Measurements from ENCODE around the gene CLTC. TPM values are rescaled to one million over a fixed set of nuclear protein-coding genes. Genes with fewer than 3 reads are reported as not detected.
A peak's percentile ranks its signal among the peaks of the same experiment; 100 is the strongest.

CLTC gene
- total and polyA plus RNA-seq, 3 experiments from 2014 or later: 41.1 to 183 (median 177) TPM

GRCh38 chr17:59734226-59734625, 114.5 kb downstream of the CLTC start:
- CTCF ChIA-PET: no interaction called here
- no peaks in the 10 kb centered on the region for H3K9me3 ChIP-seq (ENCODE audit: low read length)
- H3K4me1 ChIP-seq (ENCODE audit: insufficient read depth, low read length): no peaks in the 10 kb centered on the region
- H3K36me3 Mint-ChIP-seq: peaks cover 3 to 47% (median 6%) of the 10 kb centered on the region in 3 donors
- H3K27ac Mint-ChIP-seq: no peak overlapping the region
- H3K36me3 ChIP-seq (ENCODE audit: insufficient read depth, low read length): peaks cover 6% of the 10 kb centered on the region
- POLR2A ChIA-PET: no interaction called here
- no peak for DNase-seq
- no peaks in the 10 kb centered on the region for H3K27me3 Mint-ChIP-seq
- no peak overlapping the region for H3K4me3 ChIP-seq (ENCODE audit: low read length)
- peaks cover 9 to 15% (median 14%) of the 10 kb centered on the region in 3 donors for H3K4me1 Mint-ChIP-seq
- H3K27ac ChIP-seq (ENCODE audit: low read depth, low read length): no peak overlapping the region
- H3K27me3 ChIP-seq (ENCODE audit: insufficient read depth, low read length, poor library complexity, severe bottlenecking): no peaks in the 10 kb centered on the region
- no peaks in the 10 kb centered on the region for H3K9me3 Mint-ChIP-seq
- no peak overlapping the region for H3K4me3 Mint-ChIP-seq

GRCh38 chr17:59737324-59737723, 117.6 kb downstream of the CLTC start:
- no peaks in the 10 kb centered on the region for H3K27me3 ChIP-seq (ENCODE audit: insufficient read depth, low read length, poor library complexity, severe bottlenecking)
- no peaks in the 10 kb centered on the region for H3K9me3 ChIP-seq (ENCODE audit: low read length)
- no peak overlapping the region for H3K27ac ChIP-seq (ENCODE audit: low read depth, low read length)
- peaks cover 6% of the 10 kb centered on the region for H3K36me3 ChIP-seq (ENCODE audit: insufficient read depth, low read length)
- Mint-ChIP-seq H3K4me1 (no peaks in the 10 kb centered on the region), H3K4me3 (no peak overlapping the region), H3K36me3 (peaks cover 5 to 55% (median 7%) of the 10 kb centered on the region in 3 donors), H3K27me3 (no peaks in the 10 kb centered on the region), H3K9me3 (no peaks in the 10 kb centered on the region), H3K27ac (no peak overlapping the region)
- no peak for DNase-seq
- CTCF ChIA-PET: no interaction called here
- POLR2A ChIA-PET: no interaction called here
- H3K4me1 ChIP-seq (ENCODE audit: insufficient read depth, low read length): no peaks in the 10 kb centered on the region
- H3K4me3 ChIP-seq (ENCODE audit: low read length): no peak overlapping the region

- ChIA-PET CTCF (interaction anchor here (2.1 kb wide), 1 partner anchor 10 kb away, joined by 9 read pairs; no protein-coding TSS in a partner anchor), POLR2A (no interaction called here)
- Histone ChIP-seq H3K9me3 (ENCODE audit: low read length) (no peaks in the 10 kb centered on the region), H3K27me3 (ENCODE audit: insufficient read depth, low read length, poor library complexity, severe bottlenecking) (no peaks in the 10 kb centered on the region), H3K27ac (ENCODE audit: low read depth, low read length) (no peak overlapping the region), H3K36me3 (ENCODE audit: insufficient read depth, low read length) (peaks cover 3% of the 10 kb centered on the region), H3K4me3 (ENCODE audit: low read length) (no peak overlapping the region), H3K4me1 (ENCODE audit: insufficient read depth, low read length) (no peaks in the 10 kb centered on the region)
- peaks cover 5 to 25% (median 11%) of the 10 kb centered on the region in 3 donors for H3K36me3 Mint-ChIP-seq
- DNase-seq: no peak
- H3K27ac Mint-ChIP-seq: peak overlapping the region in 3 of 8 donors; percentile 1 to 46 (median 19)
- peaks cover 0 to 5% (median 0%) of the 10 kb centered on the region in 3 donors for H3K4me1 Mint-ChIP-seq
- no peak overlapping the region for H3K4me3 Mint-ChIP-seq
- peaks cover 0 to 4% (median 0%) of the 10 kb centered on the region in 5 donors for H3K9me3 Mint-ChIP-seq
- no peaks in the 10 kb centered on the region for H3K27me3 Mint-ChIP-seq
Observed at GRCh38 chr17:59743842-59744241, 124.1 kb downstream of the CLTC start.

- Histone ChIP-seq H3K27me3 (ENCODE audit: insufficient read depth, low read length, poor library complexity, severe bottlenecking) (no peaks in the 10 kb centered on the region), H3K9me3 (ENCODE audit: low read length) (no peaks in the 10 kb centered on the region), H3K27ac (ENCODE audit: low read depth, low read length) (no peak overlapping the region), H3K4me1 (ENCODE audit: insufficient read depth, low read length) (no peaks in the 10 kb centered on the region), H3K36me3 (ENCODE audit: insufficient read depth, low read length) (peaks cover 3% of the 10 kb centered on the region), H3K4me3 (ENCODE audit: low read length) (no peak overlapping the region)
- no peak overlapping the region for H3K27ac Mint-ChIP-seq
- peaks cover 5 to 21% (median 11%) of the 10 kb centered on the region in 3 donors for H3K36me3 Mint-ChIP-seq
- no peaks in the 10 kb centered on the region for H3K27me3 Mint-ChIP-seq
- peaks cover 0 to 5% (median 0%) of the 10 kb centered on the region in 3 donors for H3K4me1 Mint-ChIP-seq
- POLR2A ChIA-PET: interaction anchor here (1.3 kb wide), 1 partner anchor 101 kb away, joined by 5 read pairs; no protein-coding TSS in a partner anchor
- H3K9me3 Mint-ChIP-seq: peaks cover 0 to 4% (median 0%) of the 10 kb centered on the region in 5 donors
- CTCF ChIA-PET: interaction anchor here (0.7 to 0.8 kb wide), 2 partner anchors 9 to 497 kb away, joined by 3 read pairs; no protein-coding TSS in a partner anchor
- H3K4me3 Mint-ChIP-seq: no peak overlapping the region
- DNase-seq: no peak
Observed at GRCh38 chr17:59745040-59745439, 125.3 kb downstream of the CLTC start.

Other genes starting within 250 kb of the CLTC start
- 10 to 100 TPM; 17.9 to 22.3 TPM for gene DHX40, start 54.3 kb upstream of the CLTC start, total RNA-seq
- 23.2 TPM for gene DHX40, start 54.3 kb upstream of the CLTC start, polyA plus RNA-seq
- gene PTRH2, start 87.5 kb downstream of the CLTC start, total RNA-seq: 10 to 100 TPM; 38.5 to 43.6 TPM
- 15.9 TPM for gene PTRH2, start 87.5 kb downstream of the CLTC start, polyA plus RNA-seq
- 100 to 1,000 TPM; 150 to 151 TPM for gene VMP1, start 87.8 kb downstream of the CLTC start, total RNA-seq
- 57.0 TPM for gene VMP1, start 87.8 kb downstream of the CLTC start, polyA plus RNA-seq

Data from CD8-positive, alpha-beta memory T cell (primary cell).